Right ventricle myocardium inferior (tissue), 1 donor: ENCODE results near the gene CFAP47. TPM values are rescaled to one million over a fixed set of nuclear protein-coding genes. Genes with fewer than 3 reads are reported as not detected.

Experiments used
- ATAC-seq: fragments of 200-7000 bp; cut with Tn5 transposase; one replicate; pipeline ENCODE4 v1.9.1; 2020; ENCODE audit warnings: mild to moderate bottlenecking, moderate library complexity
- DNase-seq: peaks from one replicate; pipeline ENCODE4 v3.0.0; 2021; ENCODE audit errors: missing footprints
- intact Hi-C: fragments of 100-400 bp; cut with DNase I; formaldehyde crosslinking; loops from one replicate; pipeline ENCODE4 v1.11.0; 2022
- total RNA-seq: library from RNA; stranded (reverse); fragmentation: NEBNext Ultra II Directional; extraction: Animal tissue kit (Norgen Biotek cat#: 25700); gene quantifications from one replicate; pipeline ENCODE4 v1.2.1, GENCODE V29; 2021
- donor health status: DM: no; HTN: yes; CAD: no; lungs with severe emphysema.

Gene CFAP47
- total RNA-seq, 1 donor from 2014 or later: not detected

DNA sequence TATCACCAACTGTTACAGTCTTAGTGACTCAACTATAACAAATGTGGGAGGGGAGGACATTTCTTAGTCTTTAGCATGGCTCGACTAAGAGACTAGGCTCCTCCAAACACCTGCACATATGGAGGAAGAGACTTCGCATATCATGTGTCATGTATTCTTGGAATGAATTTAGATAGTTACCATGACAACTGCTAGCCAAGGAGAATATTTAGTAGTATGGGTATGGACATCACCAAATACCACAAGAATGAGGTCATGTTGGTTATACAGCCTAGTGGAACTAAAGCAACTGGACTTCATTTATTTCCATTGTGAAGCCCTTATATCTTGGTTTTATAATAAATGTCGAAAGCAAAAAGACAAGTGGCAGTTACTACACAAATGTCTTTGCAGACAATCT lies 512.3 kb downstream of the CFAP47 start:
- no peak for ATAC-seq
- intact Hi-C loops: no loop called here
- DNase-seq: no peak

DNA sequence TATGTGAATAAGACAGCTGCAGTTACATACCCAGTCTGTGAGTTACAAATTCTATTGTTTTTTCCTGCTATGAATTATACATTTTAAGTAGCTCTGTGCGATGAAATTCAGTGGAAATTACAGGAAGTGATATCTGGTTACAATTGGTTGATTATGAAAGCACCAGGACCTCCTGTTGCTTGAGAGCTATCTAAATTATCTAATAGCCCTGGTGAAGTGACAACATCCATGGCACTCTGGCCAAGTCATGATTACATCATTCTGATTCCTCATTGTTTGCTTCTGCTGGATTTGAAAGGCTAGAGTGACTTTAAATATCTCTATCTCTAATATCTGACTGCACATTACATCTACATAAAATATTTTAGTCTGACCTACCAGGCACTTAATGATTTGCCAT lies 515.0 kb downstream of the CFAP47 start:
- intact Hi-C loops: no loop called here
- DNase-seq (no peak), ATAC-seq (no peak)

Other genes with a start within 250 kb of the CFAP47 start
- not detected for gene MAGEB16, start 121.4 kb upstream of the CFAP47 start, total RNA-seq